ENCODE measurements around the gene TMPRSS11A. TPM values are rescaled to one million over a fixed set of nuclear protein-coding genes. Genes with fewer than 3 reads are reported as not detected.

Gene TMPRSS11A
- total and polyA plus RNA-seq, 2 donors (not counting 3 experiments of a cell fraction or from before 2014, with no cell fraction given) = not detected

GRCh38 chr4:67939195-67939594 is 24.1 kb downstream of the TMPRSS11A start:
- Histone ChIP-seq H3K27ac (ENCODE audit: insufficient read depth, low read depth, low read length) (no peak overlapping the region), H3K9me1 (replicated peaks; ENCODE audit: control insufficient read depth, extremely low read depth, insufficient read depth, low read length) (no peaks in the 10 kb centered on the region), H3K4me2 (ENCODE audit: insufficient read depth, low read length) (no peak overlapping the region), H3K9ac (replicated peaks; ENCODE audit: extremely low read depth, insufficient read depth, low read length) (no peak overlapping the region), H2AFZ (ENCODE audit: low read depth, low read length) (no peak overlapping the region), H3K27me3 (ENCODE audit: control insufficient read depth in 2 of 2, insufficient read depth in 2 of 2, low read length in 2 of 2) (peaks cover 0 to 1% of the 10 kb centered on the region in 2 experiments), H3K36me3 (ENCODE audit: control insufficient read depth in 2 of 2, extremely low read depth in 1 of 2, insufficient read depth in 2 of 2, low read length in 2 of 2) (no peaks in the 10 kb centered on the region), H3K4me1 (ENCODE audit: control insufficient read depth, extremely low read depth, insufficient read depth, low read length) (no peaks in the 10 kb centered on the region), H3K79me2 (ENCODE audit: control insufficient read depth, insufficient read depth, low read length) (no peaks in the 10 kb centered on the region), H3K9me3 (replicated peaks; ENCODE audit: control insufficient read depth, insufficient read depth, low read length) (no peaks in the 10 kb centered on the region), H3K4me3 (replicated peaks in 1 of 3; ENCODE audit: insufficient read depth in 1 of 3, low read depth in 1 of 3, low read length in 3 of 3) (no peak overlapping the region), H4K20me1 (replicated peaks; ENCODE audit: control insufficient read depth, extremely low read depth, insufficient read depth, low read length) (no peaks in the 10 kb centered on the region)
- dilution Hi-C loops (cut with MboI; ENCODE audit: extremely low pct_ligation_motif_present, low sequenced_read_pairs) = no loop called here
- CTCF ChIA-PET = interaction anchor here (2.3 kb wide), 1 partner anchor 28 kb away, joined by 5 read pairs; no protein-coding TSS in a partner anchor
- no peak for FAIRE-seq
- POLR2A ChIA-PET = no interaction called here
- no peak for TF ChIP-seq EZH2 (IDR thresholded peaks at IDR 0.05; ENCODE audit: borderline replicate concordance, low read depth, low read length, severe bottlenecking)
- no TSS peak for BruUV-seq (replicated peaks)
- intact Hi-C loops (cut with micrococcal nuclease) = no loop called here
- no peak for DNase-seq (ENCODE audit: low read depth, low spot score)

- TF ChIP-seq EZH2 (IDR thresholded peaks at IDR 0.05; ENCODE audit: borderline replicate concordance, low read depth, low read length, severe bottlenecking) (no peak), MYC (IDR thresholded peaks at IDR 0.05; ENCODE audit: low read depth, low read length) (no peak), JUN (IDR thresholded peaks at IDR 0.05; ENCODE audit: borderline replicate concordance, insufficient read depth, insufficient read length, low read depth) (no peak), MAX (IDR thresholded peaks at IDR 0.05; ENCODE audit: insufficient read depth, insufficient read length) (no peak), CTCF (IDR thresholded peaks at IDR 0.05; ENCODE audit: extremely low read depth in 1 of 2, insufficient read depth in 1 of 2, low read depth in 1 of 2, low read length in 2 of 2) (no peak), GATA2 (IDR thresholded peaks at IDR 0.05; ENCODE audit: insufficient read depth, insufficient read length, low read depth, low read length) (no peak), POLR2A (IDR thresholded peaks at IDR 0.05; ENCODE audit: low read depth, low read length) (no peak)
- H3K4me2 ChIP-seq (ENCODE audit: insufficient read depth, low read length) = no peak overlapping the region
- H3K27ac ChIP-seq (ENCODE audit: insufficient read depth, low read depth, low read length) = no peak overlapping the region
- no peaks in the 10 kb centered on the region for H3K9me3 ChIP-seq (replicated peaks; ENCODE audit: control insufficient read depth, insufficient read depth, low read length)
- no peaks in the 10 kb centered on the region for H3K79me2 ChIP-seq (ENCODE audit: control insufficient read depth, insufficient read depth, low read length)
- intact Hi-C loops (cut with micrococcal nuclease) = no loop called here
- no TSS peak for BruUV-seq (replicated peaks)
- POLR2A ChIA-PET = no interaction called here
- no peak overlapping the region for H2AFZ ChIP-seq (ENCODE audit: low read depth, low read length)
- dilution Hi-C loops (cut with MboI; ENCODE audit: extremely low pct_ligation_motif_present, low sequenced_read_pairs) = no loop called here
- DNase-seq (ENCODE audit: low read depth, low spot score) = no peak
- no peak for FAIRE-seq
- H3K9ac ChIP-seq (replicated peaks; ENCODE audit: extremely low read depth, insufficient read depth, low read length) = no peak overlapping the region
- CTCF ChIA-PET = no interaction called here
- H3K4me1 ChIP-seq (ENCODE audit: control insufficient read depth, extremely low read depth, insufficient read depth, low read length) = no peaks in the 10 kb centered on the region
- H4K20me1 ChIP-seq (replicated peaks; ENCODE audit: control insufficient read depth, extremely low read depth, insufficient read depth, low read length) = no peaks in the 10 kb centered on the region
- H3K9me1 ChIP-seq (replicated peaks; ENCODE audit: control insufficient read depth, extremely low read depth, insufficient read depth, low read length) = no peaks in the 10 kb centered on the region
- no peak overlapping the region for H3K4me3 ChIP-seq (replicated peaks in 1 of 3; ENCODE audit: insufficient read depth in 1 of 3, low read depth in 1 of 3, low read length in 3 of 3)
- H3K27me3 ChIP-seq (ENCODE audit: control insufficient read depth in 2 of 2, insufficient read depth in 2 of 2, low read length in 2 of 2) = peaks cover 0 to 1% of the 10 kb centered on the region in 2 experiments
- H3K36me3 ChIP-seq (ENCODE audit: control insufficient read depth in 2 of 2, extremely low read depth in 1 of 2, insufficient read depth in 2 of 2, low read length in 2 of 2) = no peaks in the 10 kb centered on the region
Measured at GRCh38 chr4:67935888-67936287, 27.4 kb downstream of the TMPRSS11A start.

Data from endothelial cell of umbilical vein (primary cell).